GM19240 (cell line): ENCODE measurements around the gene TUFM.
"Not testable (repeated sequence)": the region's sequence is repeated elsewhere in the genome, so short reads cannot be mapped to it uniquely, and the experiment has no call there.

Source experiments
- DNase-seq: peaks from one replicate; pipeline ENCODE4 v3.0.0; 2011; ENCODE audit warnings: low spot score; ENCODE audit not compliant: insufficient read length

The TUFM gene

DNA sequence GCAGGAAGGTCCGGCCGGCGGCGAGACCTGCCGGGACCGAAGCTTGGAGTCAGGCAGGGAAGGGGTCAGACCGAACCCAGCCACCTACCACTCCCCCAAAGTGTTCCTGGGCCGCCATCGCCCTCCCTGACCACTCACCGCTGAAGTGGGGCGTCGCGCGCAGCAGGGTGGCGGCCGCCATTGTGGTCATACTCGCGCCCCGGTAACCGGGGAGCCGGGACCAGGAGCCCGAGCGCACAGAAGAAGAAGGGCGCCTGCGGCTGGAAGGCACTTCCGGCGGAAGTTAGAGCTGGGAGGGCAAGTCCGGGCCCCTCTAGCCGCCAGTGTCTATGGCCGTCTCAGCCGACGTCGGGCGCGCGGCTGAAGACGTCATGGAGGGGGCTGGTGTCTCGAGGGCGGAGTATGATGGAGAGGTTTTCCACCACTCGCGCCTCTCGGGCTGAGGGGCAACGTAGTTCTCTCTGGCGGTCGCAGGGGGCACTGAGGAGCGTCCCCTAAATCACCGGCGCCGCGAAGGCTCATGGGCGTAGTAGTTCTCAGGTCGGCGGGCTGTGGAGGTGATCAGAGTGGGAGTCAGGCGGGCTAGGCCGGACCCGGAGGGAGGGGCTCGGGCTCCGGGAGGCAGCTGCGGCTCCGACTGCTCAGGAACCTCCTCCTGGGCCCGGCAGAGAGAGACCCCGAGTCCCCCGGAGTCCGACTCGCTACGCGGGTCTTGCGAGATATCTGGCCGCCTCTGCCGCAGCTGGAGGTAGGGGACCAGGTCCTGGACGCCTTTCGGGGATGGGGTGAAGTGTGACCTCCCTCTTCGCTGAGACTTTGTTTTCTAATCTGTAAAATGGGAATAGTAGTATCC, at the start of gene TUFM:
Gene TUFM, minus strand, starts transcription at position 269 of the 853 bp plus-strand sequence. Its CDS starts 79 bp downstream, at position 190.
- peak; percentile 94 for DNase-seq

DNA sequence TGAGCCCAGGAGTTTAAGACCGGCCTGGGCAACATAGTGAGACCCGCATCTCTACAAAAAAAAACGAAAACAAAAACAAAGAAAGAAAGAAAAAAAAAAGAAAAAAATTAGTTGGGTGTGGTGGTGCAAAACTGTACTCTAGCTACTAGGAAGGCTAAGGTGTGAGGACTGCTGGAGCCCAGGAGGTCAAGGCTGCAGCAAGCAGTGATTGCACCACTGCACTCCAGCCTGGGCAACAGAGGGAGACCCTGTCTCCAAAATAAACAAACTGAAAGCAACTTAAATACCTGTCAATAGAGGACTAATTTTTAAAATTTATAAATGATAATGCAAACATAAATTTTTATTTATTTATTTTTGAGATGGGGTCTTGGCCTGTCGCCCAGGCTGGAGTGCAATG, 49.5 kb upstream of the TUFM start:
- no peak for DNase-seq

GRCh38 chr16:28893291-28893690, 47.1 kb upstream of the TUFM start:
- no peak for DNase-seq

- no peak for DNase-seq
Measured at GRCh38 chr16:28891964-28892890, 46.1 kb upstream of the TUFM start.

DNA sequence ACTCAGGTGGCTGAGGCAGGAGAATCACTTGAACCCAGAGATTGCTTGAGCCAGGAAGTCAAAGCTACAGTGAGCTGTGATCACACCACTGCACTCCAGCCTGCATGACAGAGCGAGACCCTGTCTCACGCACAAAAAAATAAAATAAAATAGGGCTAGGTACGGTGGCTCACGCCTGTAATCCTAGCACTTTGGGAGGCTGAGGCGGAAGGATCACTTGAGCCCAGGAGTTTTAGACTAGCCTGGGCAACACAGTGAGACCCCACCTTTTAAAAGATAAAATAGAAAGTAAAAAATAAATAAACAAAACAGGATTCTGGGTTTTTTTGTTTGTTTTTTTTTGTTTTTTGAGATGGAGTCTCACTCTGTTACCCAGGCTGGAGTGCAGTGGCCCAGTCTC, 44.2 kb upstream of the TUFM start:
- not testable (repeated sequence) for DNase-seq

GRCh38 chr16:28886945-28887344, 40.8 kb upstream of the TUFM start:
- DNase-seq: no peak

- DNase-seq: no peak
Measured at GRCh38 chr16:28884045-28884444, 37.9 kb upstream of the TUFM start.

DNA sequence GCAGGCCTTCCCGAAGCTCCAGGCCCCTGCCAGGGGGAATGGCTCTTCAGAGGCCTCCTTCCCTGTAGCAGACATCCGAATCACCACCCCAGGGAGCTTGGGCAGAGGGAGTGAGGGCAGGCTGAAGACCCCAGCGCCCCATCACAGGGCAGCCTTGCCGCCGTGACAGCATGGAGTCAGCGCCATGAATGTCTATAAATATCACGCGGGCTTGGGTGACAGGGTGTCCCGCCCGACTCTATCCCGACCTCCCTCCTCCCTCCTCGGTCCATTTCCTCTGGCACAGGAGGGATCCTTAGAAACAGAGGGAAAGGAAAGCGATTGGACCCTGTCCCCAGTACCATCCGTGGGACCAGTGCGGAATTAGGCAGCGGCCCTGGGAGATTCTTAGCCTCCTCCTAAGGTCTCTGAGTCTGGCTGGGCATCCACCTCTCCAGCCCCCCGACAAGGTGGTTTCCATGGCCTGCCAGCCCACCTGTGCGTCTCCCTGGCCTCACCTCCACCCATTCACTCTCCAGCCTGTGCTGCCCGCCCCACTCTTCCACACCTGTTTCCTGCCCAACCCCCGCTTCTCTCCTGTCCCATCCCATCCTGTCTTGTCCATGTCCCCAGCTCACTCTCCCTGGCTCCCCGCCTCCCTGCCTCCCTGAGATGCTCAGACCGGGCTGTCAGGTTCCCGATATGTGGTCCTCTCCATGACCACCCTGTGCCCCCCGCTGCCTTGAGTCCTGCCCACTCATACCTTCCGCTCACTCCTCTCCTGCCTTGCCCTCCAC, 37.3 kb upstream of the TUFM start:
- no peak for DNase-seq

DNA sequence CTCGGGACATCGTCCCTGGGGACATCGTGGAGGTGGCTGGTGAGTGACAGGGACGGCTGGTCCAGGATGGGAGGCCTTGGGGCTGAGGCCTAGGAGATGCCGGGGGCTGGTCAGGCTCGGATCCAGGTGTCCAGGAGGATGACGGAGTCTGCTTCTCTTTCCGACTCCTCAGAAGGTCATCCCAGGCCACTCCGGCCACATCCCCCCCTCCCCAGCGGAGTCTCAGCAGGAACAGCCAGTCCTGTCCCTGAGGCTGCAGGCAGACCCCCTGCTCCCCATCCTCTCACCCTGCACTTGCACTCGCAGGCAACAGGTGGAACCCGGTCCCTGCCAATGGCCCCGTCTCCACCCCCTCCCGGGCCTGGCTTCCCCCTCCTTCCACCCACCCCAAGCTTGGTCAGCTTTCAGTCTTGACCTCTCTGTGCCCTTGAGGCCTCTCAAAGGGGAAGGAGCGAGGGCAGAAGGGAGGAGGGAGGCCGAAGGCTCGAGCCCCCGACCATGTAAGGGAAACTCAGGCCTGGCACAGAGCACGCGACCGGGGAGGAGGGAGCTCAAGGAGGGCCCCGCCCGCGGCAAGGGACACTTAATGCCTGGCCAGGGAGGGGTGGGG, 36.5 kb upstream of the TUFM start:
- no peak for DNase-seq

DNA sequence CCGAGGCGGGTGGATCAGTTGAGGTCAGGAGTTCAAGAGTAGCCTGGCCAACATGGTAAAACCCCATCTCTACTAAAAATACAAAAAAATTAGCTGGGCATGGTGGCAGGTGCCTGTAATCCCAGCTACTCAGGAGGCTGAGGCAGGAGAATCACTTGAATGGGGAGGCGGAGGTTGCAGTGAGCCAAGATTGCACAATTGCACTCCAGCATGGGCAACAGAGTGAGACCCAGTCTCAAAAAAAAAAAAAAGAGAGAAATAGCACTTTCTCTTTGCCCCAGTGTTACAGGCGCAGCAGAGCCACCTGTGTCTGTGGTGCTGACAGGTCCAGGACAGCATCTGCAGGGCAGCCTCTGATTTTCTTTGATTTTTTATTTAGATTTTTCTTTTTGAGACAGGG, 35.4 kb upstream of the TUFM start:
- not testable (repeated sequence) for DNase-seq

DNA sequence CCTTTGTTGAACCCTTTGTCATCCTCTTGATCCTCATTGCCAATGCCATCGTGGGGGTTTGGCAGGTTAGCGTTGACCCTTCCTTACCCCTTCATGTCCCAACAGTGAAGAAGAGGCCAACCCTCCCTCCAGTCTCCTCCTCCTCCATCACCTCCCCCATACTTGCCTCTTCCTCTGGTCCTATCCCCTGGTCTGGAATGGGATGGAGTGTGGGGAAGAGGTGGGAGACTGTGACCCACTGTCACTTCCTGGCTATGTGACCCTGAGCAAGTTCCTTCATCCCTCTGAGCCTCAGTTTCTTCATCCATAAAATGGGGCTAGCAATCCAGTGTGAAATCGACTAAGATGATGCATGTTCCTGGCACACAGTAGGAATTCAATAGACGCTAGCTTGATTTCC, 34.8 kb upstream of the TUFM start:
- DNase-seq: no peak

GRCh38 chr16:28880589-28880915, 34.4 kb upstream of the TUFM start:
- no peak for DNase-seq

DNA sequence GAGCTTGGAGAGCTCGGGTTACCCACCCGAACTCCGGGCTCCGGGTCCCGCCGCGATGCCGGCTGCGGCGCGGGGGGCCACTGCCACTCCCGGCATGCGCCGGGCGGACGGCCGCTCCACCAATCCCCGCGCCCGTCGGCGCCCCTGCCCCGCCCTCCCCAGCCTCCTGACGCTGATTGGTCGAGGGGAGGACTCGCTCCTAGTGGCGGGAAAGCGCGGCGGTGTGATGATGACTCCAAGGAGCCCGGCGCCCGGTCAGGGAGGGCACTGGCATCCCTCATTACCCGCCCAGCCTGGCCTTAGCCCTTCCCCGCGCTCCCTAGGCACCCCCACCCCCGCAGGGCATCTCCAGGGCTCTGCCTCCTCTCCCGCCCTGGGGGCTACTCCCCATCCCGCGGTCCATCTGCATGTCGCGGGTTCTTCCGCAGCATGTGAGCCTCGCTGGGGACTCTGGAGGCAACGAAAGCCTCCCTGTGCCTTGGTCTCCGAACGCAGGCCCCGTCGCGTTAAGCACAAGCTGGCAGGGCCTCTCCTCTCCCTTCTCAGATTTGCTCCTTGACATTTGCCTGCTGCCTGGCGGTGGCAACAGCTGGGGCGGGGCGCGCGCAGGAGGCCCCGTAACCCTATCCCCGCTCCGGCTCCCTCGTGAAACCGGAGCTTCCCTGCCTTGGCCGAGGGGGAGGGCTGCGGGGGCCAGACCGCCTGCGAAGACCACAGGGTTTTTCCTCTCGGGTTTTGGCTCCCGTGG, 33.9 kb upstream of the TUFM start:
- DNase-seq: peak; percentile 91

- DNase-seq: peak; percentile 23
Measured at GRCh38 chr16:28879261-28879840, 33.2 kb upstream of the TUFM start.

DNA sequence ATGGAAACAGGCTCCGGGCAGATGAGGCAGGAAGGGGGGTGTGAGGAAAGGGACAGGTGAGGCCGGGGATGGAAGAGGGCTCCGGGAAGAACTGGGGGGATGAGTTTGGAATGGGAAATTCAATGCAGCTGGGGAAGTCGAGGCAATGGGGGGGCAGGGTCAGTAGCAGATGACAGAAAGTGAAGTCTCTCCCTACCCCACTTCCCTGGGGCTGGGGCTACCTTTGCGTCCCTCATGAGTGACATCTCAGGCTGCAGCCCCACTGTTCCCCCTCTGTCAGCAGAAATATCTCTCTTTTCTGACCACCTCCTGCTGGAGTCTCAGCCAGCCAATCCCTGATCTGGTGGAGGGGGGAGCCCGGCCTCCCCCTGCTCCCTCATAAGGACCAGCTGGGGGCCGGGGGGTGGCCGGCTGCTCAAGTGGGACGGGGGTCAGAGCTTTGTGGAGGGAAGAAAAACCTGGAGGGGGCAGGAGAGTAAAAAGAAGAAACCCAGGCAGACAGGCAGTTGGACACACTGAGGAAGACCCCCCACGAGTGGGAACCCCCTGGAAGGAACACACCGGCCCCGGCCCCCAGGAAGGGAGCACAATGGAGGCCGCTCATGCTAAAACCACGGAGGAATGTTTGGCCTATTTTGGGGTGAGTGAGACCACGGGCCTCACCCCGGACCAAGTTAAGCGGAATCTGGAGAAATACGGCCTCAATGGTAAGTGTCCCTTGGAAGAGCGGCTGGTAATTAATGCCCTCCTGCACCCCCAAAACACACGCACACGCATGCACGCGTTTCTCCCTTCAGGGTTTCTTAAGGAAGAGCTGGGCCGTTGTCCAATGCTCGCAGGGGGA, 32.2 kb upstream of the TUFM start, which contains the start of gene ATP2A1:
Gene ATP2A1, plus strand, starts transcription at position 406 of the 844 bp plus-strand sequence. Its CDS starts 184 bp downstream, at position 590.
- no peak for DNase-seq

DNA sequence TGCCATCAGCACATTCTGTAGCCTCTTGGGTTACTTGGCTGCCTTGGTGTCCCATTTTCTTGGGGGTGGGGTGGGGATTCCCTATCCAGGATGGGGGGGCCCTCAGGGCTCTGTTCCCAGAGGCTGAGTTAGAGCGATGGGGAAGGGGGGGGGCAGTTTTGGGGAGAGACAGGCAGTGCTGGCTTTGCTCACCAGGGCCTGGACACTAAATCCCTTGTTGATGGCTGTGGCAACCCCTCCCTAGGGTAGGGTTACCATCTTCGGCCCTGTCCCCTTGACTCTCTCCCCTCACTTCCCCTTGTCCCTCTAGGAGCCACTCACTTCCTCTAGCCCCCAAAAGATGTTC, 31.5 kb upstream of the TUFM start:
- DNase-seq: no peak

DNA sequence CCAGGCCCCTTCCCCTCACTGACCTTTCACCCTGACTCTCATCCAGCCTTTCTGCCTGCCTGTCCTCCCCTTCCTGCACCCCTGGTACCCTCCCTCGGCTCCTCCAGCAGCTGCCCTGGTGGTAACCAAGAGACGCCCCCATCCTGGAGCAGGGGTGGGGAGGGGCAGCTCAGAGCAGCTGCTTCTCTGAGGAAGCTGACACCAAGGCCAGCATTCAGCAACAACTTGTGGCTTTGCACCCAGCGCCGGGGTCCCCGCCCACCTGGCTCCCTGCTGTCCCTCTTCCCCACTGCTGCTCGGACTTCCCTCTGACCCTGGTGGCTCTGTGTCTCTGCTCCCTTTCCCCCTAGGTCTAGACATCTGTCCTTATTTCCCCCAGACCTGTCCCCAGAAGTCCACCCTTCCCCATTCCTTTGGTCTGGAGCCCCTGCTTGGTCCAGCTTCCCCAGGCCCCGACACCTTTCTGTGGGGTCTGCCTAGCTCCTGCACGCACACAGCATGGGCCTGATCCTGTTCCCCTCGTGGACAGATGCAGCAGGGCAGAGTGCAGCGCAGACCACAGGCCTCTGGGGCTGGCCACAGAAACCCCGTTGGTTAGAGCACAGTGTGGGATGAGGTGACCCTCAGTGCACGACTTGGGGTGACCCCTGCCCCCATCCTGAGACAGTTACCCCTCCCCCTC, 31.0 kb upstream of the TUFM start:
- no peak for DNase-seq

DNA sequence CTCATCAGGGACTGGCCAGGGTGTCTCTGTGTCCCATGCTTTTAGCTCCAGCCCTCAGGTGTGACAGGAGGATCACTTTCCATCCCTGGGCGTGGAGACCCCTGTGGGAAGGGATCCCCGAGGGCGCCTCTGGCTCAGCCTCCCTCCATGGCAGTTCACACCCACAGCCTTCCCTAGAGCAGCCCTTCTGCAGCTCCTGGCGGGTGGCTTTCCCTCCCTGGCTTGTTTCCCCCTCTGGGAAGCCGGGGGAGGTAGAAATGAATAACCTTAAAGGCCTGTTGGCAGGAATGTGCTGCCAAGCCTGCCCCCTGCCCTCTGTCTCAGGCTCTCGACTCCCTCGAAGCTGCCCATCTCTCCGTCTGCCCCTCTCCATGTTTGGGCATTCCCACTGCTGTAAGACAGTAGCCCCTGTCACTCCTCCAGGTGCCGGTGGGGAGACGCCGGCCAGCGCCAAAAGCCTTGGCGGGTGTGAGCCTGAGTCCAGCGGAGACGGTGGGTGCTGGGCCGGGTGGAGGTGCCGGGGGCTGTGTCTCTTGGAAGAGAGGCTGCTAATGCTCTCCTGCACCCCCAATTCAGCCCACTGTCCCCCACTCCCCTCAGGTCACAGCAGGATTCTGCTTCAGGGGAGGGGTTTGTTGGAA, 30.0 kb upstream of the TUFM start:
- no peak for DNase-seq
